Endothelial cell of umbilical vein (primary cell): ENCODE data around the gene BBS2. TPM values are rescaled to one million over a fixed set of nuclear protein-coding genes. Genes with fewer than 3 reads are reported as not detected.
"Not testable (repeated sequence)": the region's sequence is repeated elsewhere in the genome, so short reads cannot be mapped to it uniquely, and the experiment has no call there.

Experiments
- BruUV-seq: library from RNA; stranded (reverse); fragments of 400-500 nt; replicated peaks from 2 replicates; lab custom pipeline; 2021; lab: Mats Ljungman, UMichigan
- CTCF ChIA-PET: fragments of 300-600, 350-600 bp; sonication (Branson Sonifier 250); formaldehyde crosslinking; loops from one replicate; lab custom pipeline; 2021; ENCODE audit warnings: antibody characterized with exemption, inconsistent platforms; lab: Charles Lee
- POLR2A ChIA-PET: fragments of 300-600, 350-600 bp; sonication (Branson Sonifier 250); formaldehyde crosslinking; loops from one replicate; lab custom pipeline; 2021; ENCODE audit warnings: antibody characterized with exemption, inconsistent platforms; lab: Charles Lee
- DNase-seq: peaks from one replicate; pipeline ENCODE4 v3.0.0-alpha.2; 2011; ENCODE audit warnings: low read depth, low spot score
- FAIRE-seq: peaks from 2 replicates; lab custom pipeline; 2011; peaks lifted over from hg19 to GRCh38; lab: Jason Lieb, UNC
- H2AFZ ChIP-seq: 2 replicates; pipeline ENCODE4 v1.6.0; 2012; ENCODE audit warnings: low read depth, low read length, control low read depth, inconsistent platforms
- H3K27ac ChIP-seq: 2 replicates; pipeline ENCODE4 v1.5.1; 2011; ENCODE audit warnings: low read depth, mild to moderate bottlenecking, control low read depth, low read length, moderate library complexity; ENCODE audit not compliant: insufficient read depth
- H3K27me3 ChIP-seq, 2 experiments: 2 replicates each; pipeline versions ENCODE4 v1.6.0 to v1.6.1; 2011; ENCODE audit warnings: low read length in 2 of 2, mixed read lengths in 1 of 2; ENCODE audit not compliant: control insufficient read depth in 2 of 2, insufficient read depth in 2 of 2
- H3K36me3 ChIP-seq, 2 experiments: 2 replicates in 1 of 2; 3 replicates in 1 of 2; pipeline ENCODE4 v1.5.1; 2011; ENCODE audit warnings: low read length in 2 of 2, mild to moderate bottlenecking in 1 of 2, moderate library complexity in 1 of 2; ENCODE audit not compliant: control insufficient read depth in 2 of 2, insufficient read depth in 2 of 2; ENCODE audit errors: extremely low read depth in 1 of 2
- H3K4me1 ChIP-seq: 3 replicates; pipeline ENCODE4 v1.5.1; 2011; ENCODE audit warnings: mild to moderate bottlenecking, low read length; ENCODE audit not compliant: control insufficient read depth, insufficient read depth; ENCODE audit errors: extremely low read depth
- H3K4me2 ChIP-seq: 2 replicates; pipeline ENCODE4 v1.6.1; 2011; ENCODE audit warnings: low read length, control low read depth, mixed read lengths; ENCODE audit not compliant: insufficient read depth
- H3K4me3 ChIP-seq, 3 experiments: fragments of 200-600 bp in 1 of 3; sonication (generic), shearing (Covaris generic) in 1 of 3; replicated peaks in 1 of 3; 2 replicates each; pipeline ENCODE4 v1.5.1; 2011 to 2016; ENCODE audit warnings: control low read depth in 3 of 3, low read length in 3 of 3, mild to moderate bottlenecking in 2 of 3, inconsistent platforms in 1 of 3, low read depth in 1 of 3, moderate library complexity in 1 of 3; ENCODE audit not compliant: insufficient read depth in 1 of 3
- H3K79me2 ChIP-seq: 2 replicates; pipeline ENCODE4 v1.6.0; 2012; ENCODE audit warnings: low read length, inconsistent platforms; ENCODE audit not compliant: control insufficient read depth, insufficient read depth
- H3K9ac ChIP-seq: replicated peaks from 2 replicates; pipeline ENCODE3; 2011; ENCODE audit warnings: low read length, control low read depth; ENCODE audit not compliant: insufficient read depth; ENCODE audit errors: extremely low read depth
- H3K9me1 ChIP-seq: replicated peaks from 3 replicates; pipeline ENCODE4 v1.6.0; 2011; ENCODE audit warnings: mild to moderate bottlenecking, low read length; ENCODE audit not compliant: control insufficient read depth, insufficient read depth; ENCODE audit errors: extremely low read depth
- H3K9me3 ChIP-seq: replicated peaks from 2 replicates; pipeline ENCODE4 v1.5.1; 2012; ENCODE audit warnings: low read length, inconsistent platforms; ENCODE audit not compliant: control insufficient read depth, insufficient read depth
- H4K20me1 ChIP-seq: replicated peaks from 2 replicates; pipeline ENCODE3; 2011; ENCODE audit warnings: mild to moderate bottlenecking, low read length; ENCODE audit not compliant: control insufficient read depth, insufficient read depth; ENCODE audit errors: extremely low read depth
- EZH2 ChIP-seq: IDR thresholded peaks from 2 replicates; pipeline ENCODE4 v1.6.1; 2012; ENCODE audit warnings: borderline replicate concordance, low read depth, mild to moderate bottlenecking, moderate library complexity, low read length, inconsistent platforms; ENCODE audit not compliant: severe bottlenecking
- FOS ChIP-seq: IDR thresholded peaks from 2 replicates; pipeline ENCODE4 v1.6.1; 2011; ENCODE audit warnings: mild to moderate bottlenecking, low read length, moderate library complexity, borderline replicate concordance; ENCODE audit not compliant: insufficient read depth
- GATA2 ChIP-seq: IDR thresholded peaks from 2 replicates; pipeline ENCODE4 v1.7.0; 2011; ENCODE audit warnings: low read depth, mild to moderate bottlenecking, moderate library complexity, mixed read lengths, low read length; ENCODE audit not compliant: insufficient read length, insufficient read depth
- JUN ChIP-seq: IDR thresholded peaks from 2 replicates; pipeline ENCODE4 v1.6.1; 2011; ENCODE audit warnings: borderline replicate concordance, low read depth; ENCODE audit not compliant: insufficient read length, insufficient read depth
- MYC ChIP-seq: IDR thresholded peaks from one replicate; pipeline ENCODE4 v1.6.1; 2011; ENCODE audit warnings: mild to moderate bottlenecking, low read depth, low read length
- POLR2A ChIP-seq: IDR thresholded peaks from 2 replicates; pipeline ENCODE4 v1.6.1; 2012; ENCODE audit warnings: low read depth, mild to moderate bottlenecking, control low read depth, low read length
- POLR2AphosphoS5 ChIP-seq: IDR thresholded peaks from 2 replicates; pipeline ENCODE4 v1.6.1; 2012; ENCODE audit warnings: low read depth, mild to moderate bottlenecking, control low read depth, low read length, moderate library complexity; ENCODE audit not compliant: insufficient read depth
- dilution Hi-C: fragments of 300-500 bp; cut with MboI; formaldehyde crosslinking; loops from one replicate; pipeline ENCODE4 v1.15.0; 2019; ENCODE audit warnings: low sequenced_read_pairs; ENCODE audit not compliant: extremely low pct_ligation_motif_present
- intact Hi-C: fragments of 100-400 bp; cut with micrococcal nuclease; formaldehyde crosslinking; loops from one replicate; pipeline ENCODE4 v1.10.0; 2022
- polyA plus RNA-seq, 4 experiments: library from polyadenylated mRNA; depleted of rRNA in 3 of 4; stranded (reverse) in 3 of 4; unstranded in 1 of 4; fragments of >200 nt; gene quantifications; 2 replicates each; pipeline versions ENCODE4 v1.2.1 to v1.2.3, GENCODE V29; 2011 to 2012; ENCODE audit warnings: missing spikeins in 1 of 4
- total RNA-seq: library from RNA; stranded (reverse); gene quantifications from 2 replicates; pipeline ENCODE4 v1.2.3, GENCODE V29; 2021
- TF ChIP-seq, protein P1 (sequence below): IDR thresholded peaks from 2 replicates; pipeline ENCODE4 v1.6.1; 2011; ENCODE audit not compliant: insufficient read depth, insufficient read length
- TF ChIP-seq, protein P2 (sequence below), 2 donors: IDR thresholded peaks; 1 replicate in 1 of 2; 2 replicates in 1 of 2; pipeline ENCODE4 v1.5.1; 2011; ENCODE audit warnings: low read length in 2 of 2, mild to moderate bottlenecking in 2 of 2, moderate library complexity in 2 of 2, control low read depth in 1 of 2, inconsistent platforms in 1 of 2, low read depth in 1 of 2; ENCODE audit not compliant: insufficient read depth in 1 of 2; ENCODE audit errors: extremely low read depth in 1 of 2

The BBS2 gene
- total and polyA plus RNA-seq, 2 donors (not counting 3 experiments of a cell fraction or from before 2014, with no cell fraction given): 37.6 to 44.8 TPM

DNA sequence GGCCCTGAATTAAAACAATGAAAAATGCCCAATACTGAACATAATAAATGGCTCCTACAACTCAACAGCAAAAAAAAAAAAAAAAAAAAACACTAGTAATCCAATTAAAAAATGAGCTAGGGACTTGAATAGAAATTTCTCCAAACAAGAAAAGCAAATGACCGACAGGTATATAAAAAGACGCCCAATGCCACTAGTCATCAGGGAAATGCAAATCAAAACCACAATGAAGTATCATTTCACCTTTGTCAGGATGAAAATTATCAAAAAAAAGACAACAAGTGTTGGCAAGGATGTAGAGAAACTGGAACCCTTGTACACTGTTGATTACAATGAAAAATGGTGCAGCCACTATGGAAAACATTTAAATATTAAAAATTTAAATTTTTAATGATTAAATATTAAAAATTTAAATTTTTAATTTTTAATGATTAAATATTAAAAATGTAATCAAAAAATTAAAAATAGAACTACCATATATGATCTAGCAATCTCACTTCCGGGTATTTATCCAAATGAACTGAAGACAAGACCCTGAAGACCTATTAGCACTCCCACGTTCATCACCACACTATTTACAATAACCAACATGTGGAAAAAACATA lies 28.1 kb downstream of the BBS2 start:
- ChIA-PET POLR2A (interaction anchor here (0.7 kb wide), 1 partner anchor 108 kb away, joined by 11 read pairs; no protein-coding TSS in a partner anchor), CTCF (no interaction called here)
- Histone ChIP-seq H4K20me1 (no peaks in the 10 kb centered on the region), H2AFZ (no peak overlapping the region), H3K36me3 (peaks cover 0 to 3% of the 10 kb centered on the region in 2 experiments), H3K4me3 (no peak overlapping the region), H3K9me3 (no peaks in the 10 kb centered on the region), H3K27me3 (no peaks in the 10 kb centered on the region), H3K9ac (no peak overlapping the region), H3K4me1 (no peaks in the 10 kb centered on the region), H3K27ac (no peak overlapping the region), H3K79me2 (no peaks in the 10 kb centered on the region), H3K9me1 (no peaks in the 10 kb centered on the region), H3K4me2 (no peak overlapping the region)
- TF ChIP-seq POLR2A (no peak), EZH2 (no peak), MYC (no peak), FOS (no peak), GATA2 (no peak), JUN (no peak), POLR2AphosphoS5 (no peak)
- TF ChIP-seq, protein P1, sequence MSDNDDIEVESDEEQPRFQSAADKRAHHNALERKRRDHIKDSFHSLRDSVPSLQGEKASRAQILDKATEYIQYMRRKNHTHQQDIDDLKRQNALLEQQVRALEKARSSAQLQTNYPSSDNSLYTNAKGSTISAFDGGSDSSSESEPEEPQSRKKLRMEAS: no peak
- TF ChIP-seq, protein P2, sequence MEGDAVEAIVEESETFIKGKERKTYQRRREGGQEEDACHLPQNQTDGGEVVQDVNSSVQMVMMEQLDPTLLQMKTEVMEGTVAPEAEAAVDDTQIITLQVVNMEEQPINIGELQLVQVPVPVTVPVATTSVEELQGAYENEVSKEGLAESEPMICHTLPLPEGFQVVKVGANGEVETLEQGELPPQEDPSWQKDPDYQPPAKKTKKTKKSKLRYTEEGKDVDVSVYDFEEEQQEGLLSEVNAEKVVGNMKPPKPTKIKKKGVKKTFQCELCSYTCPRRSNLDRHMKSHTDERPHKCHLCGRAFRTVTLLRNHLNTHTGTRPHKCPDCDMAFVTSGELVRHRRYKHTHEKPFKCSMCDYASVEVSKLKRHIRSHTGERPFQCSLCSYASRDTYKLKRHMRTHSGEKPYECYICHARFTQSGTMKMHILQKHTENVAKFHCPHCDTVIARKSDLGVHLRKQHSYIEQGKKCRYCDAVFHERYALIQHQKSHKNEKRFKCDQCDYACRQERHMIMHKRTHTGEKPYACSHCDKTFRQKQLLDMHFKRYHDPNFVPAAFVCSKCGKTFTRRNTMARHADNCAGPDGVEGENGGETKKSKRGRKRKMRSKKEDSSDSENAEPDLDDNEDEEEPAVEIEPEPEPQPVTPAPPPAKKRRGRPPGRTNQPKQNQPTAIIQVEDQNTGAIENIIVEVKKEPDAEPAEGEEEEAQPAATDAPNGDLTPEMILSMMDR (IDR thresholded peaks at IDR 0.05; ENCODE audit: extremely low read depth in 1 of 2, insufficient read depth in 1 of 2, low read depth in 1 of 2, low read length in 2 of 2): no peak
- BruUV-seq: no TSS peak
- dilution Hi-C loops (no loop called here), intact Hi-C loops (no loop called here)
- DNase-seq (no peak), FAIRE-seq (no peak)

DNA sequence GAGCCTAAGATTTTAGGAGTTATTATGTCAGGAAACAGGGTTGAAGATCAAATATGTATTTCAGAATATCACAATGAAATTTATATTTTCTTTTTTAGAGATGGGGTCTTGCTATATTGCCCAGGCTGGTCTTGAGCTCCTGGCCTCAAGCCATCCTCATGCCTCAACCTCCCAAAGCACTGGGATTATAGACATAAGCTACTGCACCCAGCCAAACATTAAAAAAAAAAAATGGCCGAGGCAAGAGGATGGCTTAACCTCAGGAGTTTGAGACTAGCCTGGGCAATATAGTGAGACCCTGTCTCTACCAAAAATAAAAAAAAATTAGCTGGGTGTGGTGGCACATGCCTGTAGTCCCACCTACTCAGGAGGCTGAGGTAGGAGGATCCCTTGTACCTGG lies 31.0 kb downstream of the BBS2 start:
- BruUV-seq, H3K9me3 ChIP-seq, POLR2A ChIA-PET, H3K36me3 ChIP-seq, dilution Hi-C loops, H3K4me2 ChIP-seq, H3K79me2 ChIP-seq, H4K20me1 ChIP-seq, H3K27me3 ChIP-seq, FAIRE-seq, H2AFZ ChIP-seq, CTCF ChIA-PET, H3K9ac ChIP-seq, DNase-seq, H3K9me1 ChIP-seq, H3K4me3 ChIP-seq, intact Hi-C loops, H3K27ac ChIP-seq, H3K4me1 ChIP-seq: not testable (repeated sequence)
